ENCODE results near the gene SEMA4C. TPM values are rescaled to one million over a fixed set of nuclear protein-coding genes. Genes with fewer than 3 reads are reported as not detected.
A peak's percentile ranks its signal among the peaks of the same experiment; 100 is the strongest.

Gene SEMA4C
- total RNA-seq, 1 donor from 2014 or later = 39.1 TPM

- H3K27ac ChIP-seq = no peak overlapping the region
- H3K9ac ChIP-seq = no peak overlapping the region
- peaks cover 46% of the 10 kb centered on the region for H3K4me1 ChIP-seq
- TF ChIP-seq EZH2 (IDR thresholded peaks at IDR 0.05) (no peak), CTCF (IDR thresholded peaks at IDR 0.05) (no peak), EZH2phosphoT487 (IDR thresholded peaks at IDR 0.05) (no peak)
- Mint-ChIP-seq H3K9me3 (no peaks in the 10 kb centered on the region), H3K4me3 (no peak overlapping the region), H3K36me3 (no peaks in the 10 kb centered on the region), H3K27ac (no peak overlapping the region), H3K27me3 (ENCODE audit: insufficient read depth, low read depth) (peaks cover 9% of the 10 kb centered on the region), H3K4me1 (peaks cover 51% of the 10 kb centered on the region)
- no peaks in the 10 kb centered on the region for H3K27me3 ChIP-seq
- no peak overlapping the region for H3K4me2 ChIP-seq
- no peaks in the 10 kb centered on the region for H3K9me3 ChIP-seq (ENCODE audit: low read depth)
- no peak for DNase-seq (ENCODE audit: low spot score)
- H2AFZ ChIP-seq (replicated peaks) = no peak overlapping the region
- no peaks in the 10 kb centered on the region for H3K79me2 ChIP-seq (ENCODE audit: low read depth)
- H3K36me3 ChIP-seq = no peaks in the 10 kb centered on the region
- H4K20me1 ChIP-seq (ENCODE audit: low read depth) = no peaks in the 10 kb centered on the region
- H3K4me3 ChIP-seq = no peak overlapping the region
- peaks cover 26% of the 10 kb centered on the region for H3F3A ChIP-seq (ENCODE audit: low read depth)
Measured at GRCh38 chr2:96882906-96883305, 13.0 kb upstream of the SEMA4C start.

- H3K4me3 ChIP-seq = no peak overlapping the region
- peak overlapping the region; percentile 80 for H2AFZ ChIP-seq (replicated peaks)
- Mint-ChIP-seq H3K36me3 (no peaks in the 10 kb centered on the region), H3K4me3 (no peak overlapping the region), H3K9me3 (no peaks in the 10 kb centered on the region), H3K27ac (no peak overlapping the region), H3K4me1 (peaks cover 46% of the 10 kb centered on the region), H3K27me3 (ENCODE audit: insufficient read depth, low read depth) (peaks cover 9% of the 10 kb centered on the region)
- H3K27me3 ChIP-seq = no peaks in the 10 kb centered on the region
- H3K4me1 ChIP-seq = peaks cover 46% of the 10 kb centered on the region
- DNase-seq (ENCODE audit: low spot score) = no peak
- H3K9me3 ChIP-seq (ENCODE audit: low read depth) = no peaks in the 10 kb centered on the region
- H4K20me1 ChIP-seq (ENCODE audit: low read depth) = no peaks in the 10 kb centered on the region
- peaks cover 26% of the 10 kb centered on the region for H3F3A ChIP-seq (ENCODE audit: low read depth)
- no peak overlapping the region for H3K9ac ChIP-seq
- H3K27ac ChIP-seq = no peak overlapping the region
- peak overlapping the region; percentile 62 for H3K4me2 ChIP-seq
- H3K36me3 ChIP-seq = no peaks in the 10 kb centered on the region
- TF ChIP-seq CTCF (IDR thresholded peaks at IDR 0.05) (no peak), EZH2phosphoT487 (IDR thresholded peaks at IDR 0.05) (no peak), EZH2 (IDR thresholded peaks at IDR 0.05) (no peak)
- H3K79me2 ChIP-seq (ENCODE audit: low read depth) = no peaks in the 10 kb centered on the region
Measured at GRCh38 chr2:96882230-96882629, 12.3 kb upstream of the SEMA4C start.

GRCh38 chr2:96881349-96882195 lies 11.7 kb upstream of the SEMA4C start:
- no peaks in the 10 kb centered on the region for H3K36me3 Mint-ChIP-seq
- H3K4me3 ChIP-seq = no peak overlapping the region
- H3K9me3 Mint-ChIP-seq = no peaks in the 10 kb centered on the region
- no peaks in the 10 kb centered on the region for H3K36me3 ChIP-seq
- H3K79me2 ChIP-seq (ENCODE audit: low read depth) = no peaks in the 10 kb centered on the region
- no peaks in the 10 kb centered on the region for H3K9me3 ChIP-seq (ENCODE audit: low read depth)
- H4K20me1 ChIP-seq (ENCODE audit: low read depth) = no peaks in the 10 kb centered on the region
- H3K27ac Mint-ChIP-seq = peak overlapping the region; percentile 92
- H3K27me3 Mint-ChIP-seq (ENCODE audit: insufficient read depth, low read depth) = peaks cover 9% of the 10 kb centered on the region
- DNase-seq (ENCODE audit: low spot score) = peak; percentile 55
- peak overlapping the region; percentile 80 for H2AFZ ChIP-seq (replicated peaks)
- H3K27me3 ChIP-seq = no peaks in the 10 kb centered on the region
- peaks cover 30% of the 10 kb centered on the region for H3F3A ChIP-seq (ENCODE audit: low read depth)
- TF ChIP-seq EZH2 (IDR thresholded peaks at IDR 0.05) (no peak), EZH2phosphoT487 (IDR thresholded peaks at IDR 0.05) (no peak), CTCF (IDR thresholded peaks at IDR 0.05) (no peak)
- peaks cover 50% of the 10 kb centered on the region for H3K4me1 Mint-ChIP-seq
- peak overlapping the region; percentile 69 for H3K4me3 Mint-ChIP-seq
- no peak overlapping the region for H3K9ac ChIP-seq
- peaks cover 52% of the 10 kb centered on the region for H3K4me1 ChIP-seq
- peak overlapping the region; percentile 62 for H3K4me2 ChIP-seq
- H3K27ac ChIP-seq = peak overlapping the region; percentile 44

All from neural progenitor cell (in vitro differentiated cells).